8988T (cell line): ENCODE results near the gene TMEM86A.

Experiments used
- DNase-seq: peaks from one replicate; pipeline ENCODE4 v3.0.0; 2011

The TMEM86A gene

DNA sequence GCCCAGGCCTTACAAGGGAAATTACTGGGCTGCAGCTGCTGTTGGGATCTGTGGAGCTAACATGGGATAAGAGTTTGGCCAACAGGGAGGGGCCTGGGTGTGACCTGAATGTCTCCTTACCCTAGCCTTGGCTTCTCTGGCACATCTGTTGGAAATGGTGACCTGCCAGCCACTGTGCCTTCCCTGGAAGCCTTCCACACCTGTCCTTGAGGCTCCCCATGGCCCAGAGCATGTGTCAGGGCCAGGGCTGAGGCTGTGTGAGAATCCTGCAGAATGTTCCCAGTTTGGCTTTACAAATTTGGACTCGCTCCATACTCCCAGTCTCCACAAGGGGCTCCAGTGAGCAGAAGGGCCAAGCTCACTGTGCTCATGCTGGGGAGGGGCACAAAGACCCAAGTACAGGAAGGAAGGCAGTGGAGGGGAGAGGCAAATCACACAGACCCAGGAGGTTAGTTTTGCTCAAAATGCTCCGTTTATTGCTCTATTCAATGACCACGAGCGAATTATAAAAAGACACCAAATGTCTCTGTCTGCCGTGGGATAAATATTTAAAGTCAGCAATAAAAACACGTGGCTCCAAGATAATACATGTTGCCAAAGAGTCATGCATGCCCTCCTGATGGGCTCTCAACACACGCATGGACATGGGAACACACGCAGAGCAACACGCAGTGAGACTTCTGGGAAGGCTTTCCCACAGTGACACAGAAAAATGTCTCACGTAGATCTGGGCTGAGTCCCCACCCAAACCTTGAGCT is 29.1 kb downstream of the TMEM86A start:
- DNase-seq, result peak; percentile 79

DNA sequence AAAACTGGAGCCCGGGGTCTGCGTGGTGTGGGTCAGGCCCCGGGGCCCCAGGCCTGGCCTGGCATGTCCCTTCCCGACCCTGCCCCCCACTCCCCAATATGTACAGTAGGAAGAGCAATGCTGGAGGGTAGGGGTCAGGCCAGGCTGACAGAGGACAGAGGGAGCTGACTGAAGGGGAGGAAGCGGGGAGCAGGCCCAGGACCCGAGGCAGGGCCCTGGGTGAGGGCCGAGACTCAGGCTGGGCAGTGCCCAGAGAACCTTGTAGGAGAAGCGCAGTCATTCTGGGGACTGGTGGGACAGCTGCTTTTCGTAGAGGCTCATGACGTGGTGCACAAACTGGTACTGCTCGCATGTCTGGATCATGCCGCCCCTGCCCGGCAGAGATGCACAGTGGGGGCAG is 30.1 kb downstream of the TMEM86A start:
- DNase-seq, result no peak

DNA sequence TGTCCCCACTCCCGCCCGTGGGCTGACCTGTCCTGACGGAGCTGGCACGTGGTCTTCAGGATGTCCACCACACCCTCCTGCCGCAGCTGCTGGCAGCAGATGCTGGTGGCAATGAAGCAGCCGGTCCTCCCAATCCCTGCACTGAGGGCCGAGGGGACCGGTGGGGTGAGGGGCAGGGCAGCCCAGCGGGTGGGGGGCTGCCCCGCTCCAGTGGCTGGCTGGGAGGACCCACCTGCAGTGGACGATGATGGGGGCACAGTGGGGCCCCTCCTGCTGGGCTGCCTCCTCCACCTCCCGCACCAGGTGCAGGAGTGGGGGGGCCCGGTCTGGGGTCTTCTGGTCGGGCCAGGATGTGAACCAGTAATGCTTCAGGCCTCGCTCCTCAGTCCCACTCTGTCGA is 30.8 kb downstream of the TMEM86A start:
- DNase-seq, result no peak

DNA sequence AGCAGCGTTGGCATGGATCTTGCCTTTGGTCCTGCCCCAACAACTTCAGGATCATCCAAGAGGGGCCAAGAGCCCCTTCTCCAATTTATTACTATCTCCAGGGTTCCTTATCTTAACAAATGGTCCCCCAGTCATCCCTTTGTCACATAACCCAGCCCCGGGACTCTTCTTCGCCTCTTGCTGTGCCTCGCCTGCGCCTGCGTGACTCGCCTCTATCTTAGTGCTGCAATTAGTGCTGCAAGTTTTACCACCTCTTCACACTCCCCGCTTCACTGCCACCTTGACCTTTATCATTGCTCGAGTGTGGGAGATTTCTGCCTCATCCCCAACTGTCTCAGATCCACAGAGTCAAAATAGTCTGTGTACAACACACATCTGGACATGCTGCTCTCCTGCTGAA is 31.4 kb downstream of the TMEM86A start:
- DNase-seq, result no peak

DNA sequence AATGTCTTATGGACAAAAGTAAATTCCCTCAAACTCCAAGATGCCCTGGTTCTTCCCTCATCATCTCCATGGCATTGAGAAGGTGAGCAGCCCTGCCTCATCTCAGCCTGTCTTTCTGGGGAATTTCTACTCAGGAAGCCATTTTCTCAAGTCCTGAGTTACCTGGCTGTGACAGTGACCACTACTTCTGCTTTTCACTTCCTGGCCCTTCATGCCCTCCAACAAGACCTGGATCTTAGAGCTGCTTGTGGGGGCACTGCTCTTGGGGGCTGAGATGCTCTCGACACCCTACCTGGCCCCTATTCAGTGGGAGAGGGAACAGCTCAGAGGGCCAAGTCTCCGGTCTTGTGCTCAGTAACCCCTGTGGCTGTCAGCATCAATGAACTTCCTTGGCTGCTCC is 32.9 kb downstream of the TMEM86A start:
- no peak for DNase-seq

DNA sequence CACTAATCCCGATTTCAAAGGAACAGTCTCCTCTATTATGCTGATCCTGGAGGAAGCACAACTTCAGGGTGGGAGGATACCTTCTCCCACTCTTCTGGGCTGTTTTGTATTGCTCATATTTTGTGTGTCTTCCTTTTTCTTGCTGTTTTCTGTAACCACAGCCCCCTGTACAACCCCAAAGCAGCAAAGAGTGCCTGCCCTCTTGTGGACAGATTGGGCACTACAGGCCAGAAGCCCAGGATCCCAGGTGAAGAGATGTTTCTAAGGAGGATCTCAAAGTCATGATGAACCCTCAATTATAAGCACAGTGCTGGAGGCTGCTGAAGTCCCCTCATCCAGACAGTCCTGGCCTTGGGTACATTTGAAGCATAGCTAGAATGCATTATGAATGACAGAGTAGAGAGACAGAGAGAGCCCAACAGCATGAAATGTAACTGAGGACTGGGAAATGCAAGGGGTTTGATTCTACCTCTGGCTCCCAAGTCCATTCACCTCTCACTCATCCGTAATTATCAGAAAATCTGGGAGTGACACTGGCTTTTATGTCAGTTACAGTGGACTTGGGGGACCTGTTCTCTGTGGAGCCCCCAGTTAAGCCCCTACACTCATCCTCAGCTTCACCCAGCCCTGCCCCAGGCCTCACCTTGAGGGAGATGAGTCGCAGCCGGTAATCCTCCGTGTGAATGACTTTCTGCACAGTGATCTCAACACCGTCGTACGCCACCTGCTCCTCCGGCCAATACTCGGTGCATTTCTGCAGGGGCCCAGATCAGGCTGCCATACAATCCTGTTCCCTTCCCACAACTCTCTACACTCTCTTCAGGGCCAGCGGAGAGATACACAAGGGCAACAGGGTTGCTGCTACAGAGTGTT is 33.6 kb downstream of the TMEM86A start:
- DNase-seq, result peak; percentile 89

DNA sequence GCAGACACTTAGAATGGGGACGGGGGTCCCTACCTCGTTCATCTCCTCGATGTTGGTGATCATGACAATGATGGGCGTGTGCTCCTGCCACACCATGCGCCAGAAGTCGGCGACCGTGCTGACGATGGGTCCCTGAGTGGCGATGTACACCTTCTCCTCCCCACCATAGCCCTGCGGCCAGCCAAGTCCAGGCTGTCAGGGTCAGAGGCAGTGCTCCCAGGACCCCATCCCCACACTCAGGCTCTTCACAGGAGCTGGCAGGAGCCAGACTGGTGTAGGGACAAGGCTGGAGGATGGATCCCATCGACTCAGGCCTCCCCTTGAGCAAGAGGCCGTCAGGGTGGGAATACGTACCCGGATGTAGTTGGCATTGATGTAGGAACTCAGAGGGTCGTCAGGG is 34.6 kb downstream of the TMEM86A start:
- no peak for DNase-seq

DNA sequence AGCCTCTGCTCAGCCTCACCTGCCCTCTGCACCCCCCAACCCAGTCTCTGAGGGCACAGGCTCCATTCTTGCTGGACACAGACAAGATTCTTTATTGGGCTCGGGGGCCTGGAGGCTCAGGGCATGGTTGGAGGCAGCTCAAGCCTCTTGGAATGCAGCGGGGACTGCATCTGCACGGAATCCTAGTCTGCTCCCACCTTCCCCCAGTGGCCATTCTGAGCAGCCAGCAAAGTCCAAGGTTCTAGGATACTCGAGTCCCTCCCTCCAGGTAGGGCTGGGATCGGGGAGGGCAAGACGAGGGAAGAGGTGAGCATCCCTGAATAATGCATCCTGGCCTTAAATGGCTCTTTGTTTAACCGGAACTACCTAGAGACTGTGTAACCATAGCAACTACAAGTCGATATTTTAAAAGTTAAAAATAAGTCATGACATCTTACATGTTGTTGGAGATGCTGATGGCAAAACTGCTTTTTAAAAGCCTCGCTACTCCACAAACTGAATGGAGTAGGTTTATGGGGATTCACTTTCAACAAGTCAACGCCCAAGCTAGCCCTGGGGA is 38.1 kb downstream of the TMEM86A start:
- DNase-seq, result peak; percentile 53

DNA sequence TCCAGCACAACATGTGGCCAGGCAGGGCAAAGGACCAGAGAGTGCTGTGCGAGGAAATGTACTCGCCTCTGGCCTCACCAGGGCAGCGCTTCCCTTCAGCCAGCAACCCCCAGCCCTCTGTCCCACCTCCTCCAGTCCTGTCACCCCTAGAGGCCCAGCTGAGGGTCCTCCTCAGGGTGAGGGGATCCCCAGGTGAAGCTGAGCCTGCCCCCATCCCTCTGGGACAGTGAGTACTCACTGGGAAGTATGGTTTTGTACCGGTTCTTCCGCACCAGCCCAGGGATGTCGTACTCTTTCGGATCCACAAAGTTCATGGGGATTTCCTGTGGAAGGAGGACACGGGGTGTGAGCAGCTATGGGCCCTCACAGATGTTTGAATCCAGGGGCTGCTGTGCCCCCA is 39.1 kb downstream of the TMEM86A start:
- DNase-seq, result no peak

DNA sequence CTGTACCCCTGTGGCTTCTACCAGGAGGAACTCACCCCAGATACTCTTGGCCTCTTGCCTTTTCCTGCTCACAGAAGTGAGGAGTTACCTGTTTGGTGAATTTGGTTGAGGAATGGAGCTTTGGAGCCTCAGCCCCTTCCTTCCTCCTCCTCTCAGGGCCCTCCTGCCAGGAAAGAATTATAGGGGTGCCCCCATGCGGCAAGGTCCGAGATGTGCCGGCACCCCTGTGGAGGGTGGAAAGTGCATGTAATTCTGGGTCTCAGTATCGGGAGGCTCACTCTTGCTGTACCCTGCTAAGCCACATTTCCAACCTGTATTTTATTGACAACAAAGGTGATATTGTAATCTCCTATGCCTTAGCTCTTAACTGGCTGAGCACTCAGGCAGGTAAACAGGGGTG is 41.1 kb downstream of the TMEM86A start:
- DNase-seq, result no peak

DNA sequence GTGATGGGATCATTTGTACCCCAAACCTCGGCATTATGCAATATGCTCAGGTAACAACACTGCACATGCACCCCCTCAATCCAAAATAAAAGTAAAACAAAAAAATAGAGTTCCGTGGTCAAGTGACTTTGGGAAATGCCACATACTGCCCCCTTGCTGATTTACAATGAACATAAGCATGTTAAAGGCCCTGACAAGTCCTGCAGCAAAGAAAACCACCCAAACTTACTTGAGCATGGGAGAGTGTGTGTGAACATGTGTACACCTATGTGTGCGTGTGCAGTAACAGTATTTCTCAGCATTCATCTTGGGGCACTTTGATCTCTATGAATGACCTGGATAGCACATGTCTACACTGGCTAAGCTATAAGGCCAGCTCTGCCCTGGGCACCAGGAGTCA is 43.2 kb downstream of the TMEM86A start:
- no peak for DNase-seq

DNA sequence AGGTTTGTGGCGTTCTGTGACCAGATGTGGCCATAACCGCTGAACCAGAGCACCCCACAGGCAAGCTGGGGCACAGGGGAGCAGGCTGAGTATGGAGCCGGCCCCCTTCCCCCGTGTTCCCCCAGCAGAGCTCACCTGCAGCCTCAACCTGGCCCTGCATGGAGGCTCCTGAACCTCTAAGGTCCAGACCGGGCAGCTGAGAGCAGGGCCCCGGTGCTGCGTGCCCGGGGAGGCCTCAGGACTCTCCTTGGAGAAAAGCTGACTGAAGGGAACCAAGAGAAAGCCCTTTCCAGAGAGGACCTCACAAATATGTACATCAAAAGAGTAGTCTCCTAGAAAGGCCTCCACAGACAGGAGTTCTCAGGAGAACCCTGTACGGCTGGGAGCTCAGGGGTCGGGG is 44.8 kb downstream of the TMEM86A start:
- no peak for DNase-seq

DNA sequence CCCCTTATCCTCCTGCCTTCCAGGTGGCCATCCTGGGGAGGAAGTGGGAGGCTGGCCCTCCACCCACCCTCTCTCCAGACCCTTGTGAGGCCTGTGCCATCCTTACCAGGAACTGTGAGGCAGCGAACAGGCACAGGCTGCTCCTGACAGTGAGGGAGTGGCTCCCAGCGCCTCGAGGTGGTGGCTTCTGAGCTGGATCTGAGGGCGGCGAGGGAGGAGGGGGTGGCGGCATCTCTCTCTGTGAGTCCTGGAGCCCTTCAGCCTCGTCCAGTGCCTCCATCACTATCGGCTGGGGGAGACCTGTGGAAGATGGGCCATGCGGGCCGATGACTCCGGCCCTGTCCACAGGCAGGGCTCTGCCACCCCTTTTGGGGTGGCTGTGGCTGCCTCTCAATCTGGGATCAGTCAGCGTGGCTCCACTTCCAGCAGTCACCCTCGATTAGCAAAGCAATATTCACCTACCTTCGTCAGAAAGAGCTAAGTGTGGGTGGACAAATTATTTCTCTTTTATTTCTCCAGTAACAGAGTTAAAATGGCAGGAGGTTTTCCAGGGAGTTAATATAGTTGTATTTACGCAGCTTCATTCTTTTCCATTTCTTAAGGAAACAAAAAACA is 45.4 kb downstream of the TMEM86A start:
- no peak for DNase-seq

DNA sequence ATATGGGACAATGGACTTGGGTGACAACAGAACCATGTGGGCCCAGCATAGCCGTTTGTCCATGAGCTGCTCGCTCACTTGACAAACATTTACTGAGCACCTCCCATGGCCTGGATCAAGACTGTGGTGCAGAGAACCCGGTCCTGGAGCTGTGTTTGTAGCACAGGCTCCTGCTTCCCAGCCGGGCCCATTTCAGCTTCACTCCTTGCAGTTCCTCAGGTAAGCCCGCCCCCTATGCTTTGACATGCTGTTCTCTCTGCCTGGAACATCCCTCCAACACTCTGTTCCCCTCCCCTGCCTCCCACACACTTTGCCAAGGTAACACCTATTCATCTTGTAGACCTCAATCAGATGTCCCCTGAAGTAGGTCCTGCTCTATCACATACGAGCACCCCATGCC is 46.7 kb downstream of the TMEM86A start:
- DNase-seq, result no peak

DNA sequence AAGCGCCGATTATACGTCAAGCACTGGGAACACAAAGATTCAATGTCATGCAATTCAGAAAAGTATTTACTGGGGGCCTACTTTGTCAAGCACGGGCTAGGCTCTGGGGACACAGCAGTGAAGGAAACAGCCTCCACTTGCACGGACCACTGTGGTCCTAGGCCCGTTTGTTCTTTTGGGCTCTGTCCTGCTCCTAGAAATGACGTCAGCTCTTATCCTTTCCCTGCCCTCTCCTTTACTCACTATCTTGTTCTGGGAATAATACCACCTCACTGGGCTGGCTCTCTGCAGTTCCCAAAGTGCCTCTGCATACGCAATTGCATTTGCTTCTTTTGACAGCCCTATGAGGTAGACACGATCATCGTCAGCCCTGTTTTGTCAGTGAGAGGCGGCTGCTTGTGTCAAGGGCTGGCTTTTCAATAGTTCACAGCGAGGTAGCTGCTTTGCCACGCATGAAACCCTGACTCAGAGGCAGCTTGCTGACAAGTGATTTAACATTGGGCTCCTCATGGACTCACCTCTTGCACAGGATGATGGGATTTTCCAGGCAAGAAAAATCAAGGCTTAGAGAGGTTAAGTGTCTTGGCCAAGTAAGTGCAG is 50.3 kb downstream of the TMEM86A start:
- no peak for DNase-seq

DNA sequence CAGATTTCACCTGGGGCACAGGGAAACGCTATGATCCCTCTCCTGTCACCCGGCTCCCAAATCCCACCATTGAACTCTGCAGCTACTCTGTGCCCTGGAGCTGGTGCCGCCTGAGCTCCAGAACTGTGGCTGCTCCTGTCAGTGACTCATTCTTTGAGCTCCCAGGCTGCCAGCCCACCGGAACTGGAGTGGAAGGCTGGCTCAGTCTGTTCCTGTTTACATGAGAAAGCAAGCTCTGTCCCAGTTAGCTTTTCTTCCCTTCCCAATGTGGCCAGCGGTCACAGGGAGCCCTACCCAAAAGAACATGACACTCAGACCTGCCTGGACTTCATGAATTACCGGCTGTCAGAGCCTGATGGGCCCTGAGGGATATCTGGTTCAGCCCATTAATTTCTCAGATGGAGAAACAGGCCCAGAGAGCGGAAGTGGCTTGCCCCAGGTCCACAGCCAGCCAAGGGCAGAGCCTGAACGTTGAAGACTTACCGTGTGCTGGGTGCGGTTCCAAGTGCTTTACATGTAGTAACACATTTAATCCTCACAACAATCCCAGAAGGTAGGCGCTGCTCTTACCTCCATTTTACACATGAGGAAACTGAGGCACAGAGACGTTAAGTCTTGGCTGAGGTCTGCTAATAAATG is 51.2 kb downstream of the TMEM86A start:
- DNase-seq, result peak; percentile 84

DNA sequence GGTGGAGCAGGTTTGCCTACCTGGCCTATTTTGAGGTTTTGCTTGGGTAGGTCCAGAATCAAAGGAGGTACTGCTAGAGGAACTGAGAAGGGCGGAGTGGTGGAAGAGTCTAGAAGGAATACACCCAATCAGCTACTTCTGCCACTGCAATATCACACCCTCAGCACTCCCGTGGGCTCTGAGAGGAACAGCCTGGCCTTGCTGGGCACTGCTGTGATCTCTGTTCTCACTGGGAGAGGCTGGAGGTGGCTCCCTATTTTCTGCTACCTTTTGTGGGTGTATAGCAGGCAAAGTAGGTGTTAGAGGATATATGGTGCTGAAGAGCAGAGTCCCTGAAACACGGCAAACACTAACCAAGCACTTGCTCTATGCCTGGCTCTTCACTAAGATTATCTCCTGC is 52.4 kb downstream of the TMEM86A start:
- DNase-seq, result no peak

DNA sequence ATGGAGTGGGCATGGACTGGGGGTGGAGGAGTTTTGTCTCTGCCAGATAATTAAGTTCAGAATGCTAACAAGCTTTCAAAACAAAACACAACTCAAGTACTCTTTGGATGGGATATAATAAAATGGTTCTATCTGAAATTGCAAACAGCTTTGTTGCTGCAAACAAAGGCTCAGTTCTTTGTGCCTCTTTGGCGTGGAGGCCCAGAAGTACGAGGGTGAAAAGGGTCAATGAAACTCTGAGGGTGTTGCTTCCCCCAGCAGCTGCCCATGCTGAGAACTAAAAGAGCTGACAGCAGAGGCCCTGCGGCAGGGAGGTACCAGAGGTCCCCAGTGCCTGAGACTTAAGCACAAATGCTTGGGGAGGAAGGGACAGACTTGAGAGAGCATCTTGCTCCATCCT is 53.9 kb downstream of the TMEM86A start:
- no peak for DNase-seq

DNA sequence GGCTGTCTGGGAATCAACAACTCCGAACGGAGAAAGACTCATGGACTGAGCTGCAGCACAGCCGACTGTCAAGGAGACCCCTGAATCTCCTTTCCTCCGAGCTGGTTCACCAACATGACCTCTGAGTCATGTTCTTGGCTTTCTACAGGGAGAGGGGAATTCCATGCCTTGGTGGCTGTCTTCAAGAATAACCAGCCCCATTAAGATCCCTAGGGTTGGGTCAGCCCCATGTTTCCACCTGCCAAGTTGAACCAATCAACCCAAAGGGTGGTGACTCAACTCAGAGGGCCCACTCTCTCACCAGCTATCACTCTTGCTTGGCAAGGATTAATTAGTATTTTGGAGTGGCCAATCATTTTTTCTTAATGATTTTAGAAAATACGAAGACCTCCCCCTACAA is 55.7 kb downstream of the TMEM86A start:
- no peak for DNase-seq
